WTC11 (cell line): Measurements from ENCODE around the gene SALL4. TPM values are rescaled to one million over a fixed set of nuclear protein-coding genes. Genes with fewer than 3 reads are reported as not detected.
"Not testable (repeated sequence)": the region's sequence is repeated elsewhere in the genome, so short reads cannot be mapped to it uniquely, and the experiment has no call there.

ENCODE experiments used
- ATAC-seq: fragments of 200-7000 bp; cut with Tn5 transposase; 2 replicates; pipeline ENCODE4 v1.10.0; 2021; ENCODE audit warnings: mild to moderate bottlenecking, moderate library complexity
- CTCF ChIA-PET: fragments of 300-600 bp; sonication (Branson Sonifier 250); formaldehyde crosslinking; loops from one replicate; lab custom pipeline; 2021; ENCODE audit warnings: antibody characterized with exemption; lab: Charles Lee
- POLR2A ChIA-PET: fragments of 350-600 bp; sonication (Branson Sonifier 250); formaldehyde crosslinking; loops from one replicate; lab custom pipeline; 2021; ENCODE audit warnings: antibody characterized with exemption; lab: Charles Lee
- DNase-seq: peaks from one replicate; pipeline ENCODE4 v3.0.0; 2021; ENCODE audit warnings: low spot score
- H3K27ac Mint-ChIP-seq: 2 replicates; pipeline ENCODE4 v1.8.0; 2021; ENCODE audit warnings: mixed read lengths
- H3K27me3 Mint-ChIP-seq: 2 replicates; pipeline ENCODE4 v1.8.0; 2021; ENCODE audit warnings: low read depth, mild to moderate bottlenecking, moderate library complexity, mixed read lengths
- H3K36me3 Mint-ChIP-seq: 2 replicates; pipeline ENCODE4 v1.8.0; 2021; ENCODE audit warnings: mixed read lengths
- H3K4me1 Mint-ChIP-seq: 2 replicates; pipeline ENCODE4 v1.8.0; 2022; ENCODE audit warnings: mixed read lengths
- H3K4me3 Mint-ChIP-seq: 2 replicates; pipeline ENCODE4 v1.8.0; 2021; ENCODE audit warnings: mild to moderate bottlenecking, moderate library complexity, mixed read lengths
- H3K9me3 Mint-ChIP-seq: 2 replicates; pipeline ENCODE4 v1.8.0; 2021; ENCODE audit warnings: mixed read lengths
- CTCF ChIP-seq: fragments of 200-600 bp; IDR thresholded peaks from 2 replicates; pipeline ENCODE4 v1.8.0; 2022; ENCODE audit warnings: antibody characterized with exemption
- E2F4 ChIP-seq: sonication (generic); formaldehyde crosslinking; IDR thresholded peaks from 2 replicates; pipeline ENCODE4 v1.8.1; 2022; ENCODE audit warnings: low read depth, mild to moderate bottlenecking, moderate library complexity, missing genetic modification reagents, borderline replicate concordance
- ETV6 ChIP-seq: sonication (generic); formaldehyde crosslinking; IDR thresholded peaks from 2 replicates; pipeline ENCODE4 v1.8.1; 2022; ENCODE audit warnings: mild to moderate bottlenecking, missing genetic modification reagents
- FOXP1 ChIP-seq: sonication (generic); formaldehyde crosslinking; IDR thresholded peaks from 2 replicates; pipeline ENCODE4 v1.8.0; 2022; ENCODE audit warnings: missing genetic modification reagents, mild to moderate bottlenecking, moderate library complexity, borderline replicate concordance
- GABPB1 ChIP-seq: sonication (generic); formaldehyde crosslinking; IDR thresholded peaks from 2 replicates; pipeline ENCODE4 v1.8.1; 2023; ENCODE audit warnings: mild to moderate bottlenecking, missing genetic modification reagents
- GTF2I ChIP-seq: fragments of 250-450 bp; sonication (Bioruptor Pico); conservative IDR thresholded peaks from 2 replicates; pipeline ENCODE4 v1.4.0; 2021; ENCODE audit warnings: mild to moderate bottlenecking
- IRF2 ChIP-seq: sonication (generic); formaldehyde crosslinking; IDR thresholded peaks from 2 replicates; pipeline ENCODE4 v1.8.0; 2022; ENCODE audit warnings: low read depth, missing genetic modification reagents, borderline replicate concordance
- JAZF1 ChIP-seq: fragments of 250-450 bp; sonication (Bioruptor Pico); IDR thresholded peaks from 2 replicates; pipeline ENCODE4 v1.9.0; 2021; ENCODE audit warnings: moderate library complexity, mild to moderate bottlenecking, inconsistent platforms
- NFYB ChIP-seq: sonication (generic); formaldehyde crosslinking; conservative IDR thresholded peaks from 2 replicates; pipeline ENCODE4 v1.8.0; 2022; ENCODE audit warnings: low read depth, missing genetic modification reagents
- NR1H2 ChIP-seq: sonication (generic); formaldehyde crosslinking; IDR thresholded peaks from 2 replicates; pipeline ENCODE4 v1.9.0; 2021; ENCODE audit warnings: mild to moderate bottlenecking, moderate library complexity, missing genetic modification reagents
- OVOL2 ChIP-seq: fragments of 250-450 bp; sonication (Bioruptor Pico); IDR thresholded peaks from 2 replicates; pipeline ENCODE4 v1.9.0; 2021; ENCODE audit warnings: mild to moderate bottlenecking, borderline replicate concordance
- SP1 ChIP-seq: sonication (generic); formaldehyde crosslinking; conservative IDR thresholded peaks from 2 replicates; pipeline ENCODE4 v1.8.1; 2022; ENCODE audit warnings: missing genetic modification reagents
- ZNF263 ChIP-seq: sonication (generic); formaldehyde crosslinking; IDR thresholded peaks from 2 replicates; pipeline ENCODE4 v1.8.1; 2022; ENCODE audit warnings: low read depth, mild to moderate bottlenecking, moderate library complexity, missing genetic modification reagents
- ZNF396 ChIP-seq: fragments of 250-450 bp; sonication (Bioruptor Pico); IDR thresholded peaks from 2 replicates; pipeline ENCODE4 v1.8.0; 2021; ENCODE audit warnings: mild to moderate bottlenecking, moderate library complexity, borderline replicate concordance
- ZNF423 ChIP-seq: fragments of 250-450 bp; sonication (Bioruptor Pico); IDR thresholded peaks from 2 replicates; pipeline ENCODE4 v2.1.2; 2022; ENCODE audit warnings: mild to moderate bottlenecking, moderate library complexity
- ZNF425 ChIP-seq: fragments of 250-450 bp; sonication (Bioruptor Pico); conservative IDR thresholded peaks from 2 replicates; pipeline ENCODE4 v1.9.0; 2021; ENCODE audit warnings: mild to moderate bottlenecking
- ZNF512 ChIP-seq: sonication (generic); formaldehyde crosslinking; IDR thresholded peaks from 2 replicates; pipeline ENCODE4 v1.8.1; 2022; ENCODE audit warnings: missing genetic modification reagents, borderline replicate concordance
- total RNA-seq: library from RNA; stranded (reverse); gene quantifications from 3 replicates; pipeline ENCODE4 v1.2.3, GENCODE V29; 2021
- TF ChIP-seq, protein P1 (sequence below): sonication (generic); formaldehyde crosslinking; IDR thresholded peaks from 2 replicates; pipeline ENCODE4 v1.8.0; 2023; ENCODE audit warnings: mild to moderate bottlenecking, missing genetic modification reagents

Gene SALL4
- total RNA-seq, 1 experiment from 2014 or later, result 156 TPM

DNA sequence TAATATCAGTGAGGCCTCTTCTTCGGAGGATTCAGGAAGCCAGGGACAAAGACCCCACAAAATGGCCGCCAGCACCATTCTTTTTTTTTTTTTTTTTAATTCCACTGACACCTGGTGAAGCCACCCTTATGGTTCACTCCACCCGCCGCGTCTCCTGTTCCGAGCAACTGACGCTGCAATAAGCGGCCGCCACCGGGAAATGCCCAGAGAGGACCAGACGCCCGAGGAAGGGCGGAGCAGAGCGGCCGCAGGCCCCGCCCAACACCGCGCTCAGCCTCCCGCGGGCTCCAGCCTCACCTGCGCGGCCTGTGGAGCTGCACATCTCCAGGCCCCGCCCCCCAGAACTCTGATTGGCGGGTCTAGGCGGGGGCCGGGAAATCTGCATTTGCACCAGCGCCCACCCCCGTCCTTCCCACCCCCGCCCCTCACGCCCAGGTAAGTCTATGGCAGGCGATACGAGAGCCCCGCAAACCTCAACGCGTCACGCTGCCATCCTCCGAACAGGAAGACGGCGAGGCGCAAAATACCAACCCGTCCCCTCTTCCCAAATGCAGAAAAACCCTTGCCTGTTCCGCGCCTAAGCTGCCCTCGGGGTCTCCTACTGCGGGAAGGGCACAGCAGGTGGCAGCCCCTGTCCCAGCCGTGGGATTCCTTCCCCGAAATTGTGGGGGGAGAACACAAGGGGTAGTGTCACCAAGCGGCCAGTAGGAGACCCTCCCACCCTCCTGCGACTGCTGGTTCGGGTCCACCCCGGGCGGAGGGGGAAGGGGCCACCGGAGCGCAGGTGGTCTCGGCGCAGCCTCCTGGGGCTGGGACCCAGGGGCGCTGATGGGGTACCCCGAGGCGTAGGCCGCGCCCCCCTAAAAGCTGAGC, 35.1 kb downstream of the SALL4 start:
- peaks cover 7% of the 10 kb centered on the region for H3K27me3 Mint-ChIP-seq
- POLR2A ChIA-PET, result interaction anchor here (0.6 to 1.0 kb wide), 3 partner anchors 35 to 336 kb away, joined by 3 to 10 read pairs (median 4); partner anchors contain the start of gene SALL4
- TF ChIP-seq ZNF512 (CRISPR knock-in tag) (no peak), GABPB1 (CRISPR knock-in tag) (0 out of 2 replicates have a peak, but pooled peaks have one; percentile 26), GTF2I (CRISPR knock-in tag) (no peak), ZNF425 (CRISPR knock-in tag) (no peak), ZNF396 (CRISPR knock-in tag) (no peak), ZNF263 (no peak), IRF2 (CRISPR knock-in tag) (no peak), NR1H2 (no peak), JAZF1 (CRISPR knock-in tag) (no peak), NFYB (CRISPR knock-in tag) (peak; percentile 46; the same call in 1 of the 2 replicates), OVOL2 (CRISPR knock-in tag) (no peak), CTCF (peak; percentile 50), ZNF423 (CRISPR knock-in tag) (peak; percentile 95), SP1 (peak; percentile 55), E2F4 (CRISPR knock-in tag) (no peak), ETV6 (0 out of 2 replicates have a peak, but pooled peaks have one; percentile 10), FOXP1 (CRISPR knock-in tag) (peak; percentile 30; the same call in 1 of the 2 replicates)
- TF ChIP-seq, protein P1, sequence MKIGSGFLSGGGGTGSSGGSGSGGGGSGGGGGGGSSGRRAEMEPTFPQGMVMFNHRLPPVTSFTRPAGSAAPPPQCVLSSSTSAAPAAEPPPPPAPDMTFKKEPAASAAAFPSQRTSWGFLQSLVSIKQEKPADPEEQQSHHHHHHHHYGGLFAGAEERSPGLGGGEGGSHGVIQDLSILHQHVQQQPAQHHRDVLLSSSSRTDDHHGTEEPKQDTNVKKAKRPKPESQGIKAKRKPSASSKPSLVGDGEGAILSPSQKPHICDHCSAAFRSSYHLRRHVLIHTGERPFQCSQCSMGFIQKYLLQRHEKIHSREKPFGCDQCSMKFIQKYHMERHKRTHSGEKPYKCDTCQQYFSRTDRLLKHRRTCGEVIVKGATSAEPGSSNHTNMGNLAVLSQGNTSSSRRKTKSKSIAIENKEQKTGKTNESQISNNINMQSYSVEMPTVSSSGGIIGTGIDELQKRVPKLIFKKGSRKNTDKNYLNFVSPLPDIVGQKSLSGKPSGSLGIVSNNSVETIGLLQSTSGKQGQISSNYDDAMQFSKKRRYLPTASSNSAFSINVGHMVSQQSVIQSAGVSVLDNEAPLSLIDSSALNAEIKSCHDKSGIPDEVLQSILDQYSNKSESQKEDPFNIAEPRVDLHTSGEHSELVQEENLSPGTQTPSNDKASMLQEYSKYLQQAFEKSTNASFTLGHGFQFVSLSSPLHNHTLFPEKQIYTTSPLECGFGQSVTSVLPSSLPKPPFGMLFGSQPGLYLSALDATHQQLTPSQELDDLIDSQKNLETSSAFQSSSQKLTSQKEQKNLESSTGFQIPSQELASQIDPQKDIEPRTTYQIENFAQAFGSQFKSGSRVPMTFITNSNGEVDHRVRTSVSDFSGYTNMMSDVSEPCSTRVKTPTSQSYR, result no peak
- DNase-seq (peak; percentile 90), ATAC-seq (peak; percentile 96)
- CTCF ChIA-PET, result interaction anchor here (0.7 to 1.8 kb wide), 10 partner anchors 17 to 382 kb away, joined by 3 to 8 read pairs (median 3); no protein-coding TSS in a partner anchor
- H3K9me3 Mint-ChIP-seq, result no peaks in the 10 kb centered on the region
- H3K4me1 Mint-ChIP-seq, result peaks cover 9% of the 10 kb centered on the region
- peak overlapping the region; percentile 65 for H3K27ac Mint-ChIP-seq
- peaks cover under 1% of the 10 kb centered on the region; the same call in 1 of the 2 replicates for H3K36me3 Mint-ChIP-seq
- H3K4me3 Mint-ChIP-seq, result peak overlapping the region; percentile 72

GRCh38 chr20:51765381-51765780, 36.9 kb downstream of the SALL4 start:
- ATAC-seq, DNase-seq, POLR2A ChIA-PET, H3K9me3 Mint-ChIP-seq, H3K27ac Mint-ChIP-seq, CTCF ChIA-PET, H3K4me3 Mint-ChIP-seq, H3K27me3 Mint-ChIP-seq: not testable (repeated sequence)
- H3K36me3 Mint-ChIP-seq, result peaks cover 11% of the 10 kb centered on the region
- peaks cover 15% of the 10 kb centered on the region for H3K4me1 Mint-ChIP-seq
